Stimulated activated CD8-positive, alpha-beta memory T cell treated with anti-CD3 and anti-CD28 coated beads, Interleukin-12 subunit alpha, Interleukin-12 subunit beta, amount 100 ng/mL, for 24 hours (primary cell): ENCODE data around the gene USP8.

Experiments
- DNase-seq: peaks from one replicate; pipeline ENCODE4 v3.0.0-alpha.2; 2020; ENCODE audit errors: extremely low read depth

Gene USP8

GRCh38 chr15:50542887-50543210 is 118.6 kb downstream of the USP8 start:
- DNase-seq = no peak

- no peak for DNase-seq
Measured at GRCh38 chr15:50543556-50543955, 119.4 kb downstream of the USP8 start.

GRCh38 chr15:50544368-50544767 is 120.2 kb downstream of the USP8 start:
- no peak for DNase-seq

- no peak for DNase-seq
Measured at GRCh38 chr15:50546566-50546965, 122.4 kb downstream of the USP8 start, which contains the start of gene USP50. USP50 (minus strand) TSS chr15:50546666; CDS start chr15:50546525, 141 bp downstream.

- DNase-seq = no peak
Measured at GRCh38 chr15:50549326-50549725, 125.1 kb downstream of the USP8 start.

GRCh38 chr15:50552238-50552637 is 128.0 kb downstream of the USP8 start:
- no peak for DNase-seq

- no peak for DNase-seq
Measured at GRCh38 chr15:50556642-50557371, 132.6 kb downstream of the USP8 start.

GRCh38 chr15:50558012-50558411 is 133.8 kb downstream of the USP8 start:
- DNase-seq = no peak

- no peak for DNase-seq
Measured at GRCh38 chr15:50562735-50563640, 138.8 kb downstream of the USP8 start.

GRCh38 chr15:50563756-50564155 is 139.6 kb downstream of the USP8 start:
- DNase-seq = no peak
